H7 (cell line): ENCODE measurements around the gene GAB3. TPM values are rescaled to one million over a fixed set of nuclear protein-coding genes. Genes with fewer than 3 reads are reported as not detected.

Source experiments
- DNase-seq: peaks from one replicate; pipeline ENCODE4 v3.0.0; 2012
- H3K27me3 ChIP-seq: 2 replicates; pipeline ENCODE4 v1.6.0; 2011; ENCODE audit warnings: mild to moderate bottlenecking, low read length; ENCODE audit not compliant: control insufficient read depth, insufficient read depth
- H3K36me3 ChIP-seq: replicated peaks from 2 replicates; pipeline ENCODE4 v1.5.1; 2011; ENCODE audit warnings: low read length; ENCODE audit not compliant: control insufficient read depth, insufficient read depth
- H3K4me3 ChIP-seq: 2 replicates; pipeline ENCODE4 v1.5.1; 2011; ENCODE audit warnings: low read depth, mild to moderate bottlenecking, control low read depth, low read length, moderate library complexity; ENCODE audit not compliant: insufficient read depth
- total RNA-seq: library from RNA; depleted of rRNA; stranded (reverse); fragments of >200 nt; shearing (Covaris generic); gene quantifications from 2 replicates; pipeline ENCODE4 v1.2.3, GENCODE V29; 2014; rRNA removed

The GAB3 gene
- 0.22 and 0.45 TPM in 2 replicates for total RNA-seq

- peaks cover 25% of the 10 kb centered on the region for H3K27me3 ChIP-seq
- peak; percentile 66 for DNase-seq
- H3K4me3 ChIP-seq: peak within 1 kb of the TSS; percentile 35
- H3K36me3 ChIP-seq: no peaks in the 10 kb centered on the region
Measured at GRCh38 chrX:154750301-154751202, at the start of gene GAB3. TSS of gene GAB3 (minus strand) at chrX:154751077. CDS start at chrX:154751025, 52 bp downstream.

- no peak for DNase-seq
- Histone ChIP-seq H3K4me3 (no peak overlapping the region), H3K27me3 (peaks cover 6% of the 10 kb centered on the region; the same call in 1 of the 2 replicates), H3K36me3 (no peaks in the 10 kb centered on the region)
Measured at GRCh38 chrX:154799556-154800348, 48.9 kb upstream of the GAB3 start.

GRCh38 chrX:154797006-154797405, 46.1 kb upstream of the GAB3 start:
- Histone ChIP-seq H3K27me3 (no peaks in the 10 kb centered on the region; the same call in 1 of the 2 replicates), H3K36me3 (no peaks in the 10 kb centered on the region), H3K4me3 (no peak overlapping the region)
- no peak for DNase-seq

GRCh38 chrX:154795016-154795415, 44.1 kb upstream of the GAB3 start:
- H3K36me3 ChIP-seq: no peaks in the 10 kb centered on the region
- H3K4me3 ChIP-seq: no peak overlapping the region
- DNase-seq: no peak
- H3K27me3 ChIP-seq: no peaks in the 10 kb centered on the region

GRCh38 chrX:154793084-154793795, 42.4 kb upstream of the GAB3 start:
- Histone ChIP-seq H3K36me3 (no peaks in the 10 kb centered on the region), H3K27me3 (no peaks in the 10 kb centered on the region), H3K4me3 (no peak overlapping the region)
- DNase-seq: no peak

GRCh38 chrX:154791939-154792338, 41.1 kb upstream of the GAB3 start:
- no peak for DNase-seq
- Histone ChIP-seq H3K4me3 (no peak overlapping the region), H3K27me3 (no peaks in the 10 kb centered on the region), H3K36me3 (no peaks in the 10 kb centered on the region)

- H3K4me3 ChIP-seq: no peak overlapping the region
- no peaks in the 10 kb centered on the region for H3K36me3 ChIP-seq
- DNase-seq: no peak
- no peaks in the 10 kb centered on the region for H3K27me3 ChIP-seq
Measured at GRCh38 chrX:154791467-154791866, 40.6 kb upstream of the GAB3 start.

- H3K27me3 ChIP-seq: no peaks in the 10 kb centered on the region
- H3K4me3 ChIP-seq: no peak overlapping the region
- no peak for DNase-seq
Measured at GRCh38 chrX:154785716-154786115, 34.8 kb upstream of the GAB3 start.

GRCh38 chrX:154784149-154784995, 33.5 kb upstream of the GAB3 start:
- no peak for DNase-seq
- H3K27me3 ChIP-seq: no peaks in the 10 kb centered on the region
- no peaks in the 10 kb centered on the region; the same call in 1 of the 2 replicates for H3K36me3 ChIP-seq
- H3K4me3 ChIP-seq: no peak overlapping the region

More at GRCh38 chrX:154785716-154786115, 34.8 kb upstream of the GAB3 start:
- H3K36me3 ChIP-seq: no peaks in the 10 kb centered on the region; the same call in 1 of the 2 replicates

- Histone ChIP-seq H3K4me3 (no peak overlapping the region), H3K36me3 (peaks cover 11% of the 10 kb centered on the region), H3K27me3 (no peaks in the 10 kb centered on the region)
- DNase-seq: no peak
Measured at GRCh38 chrX:154780968-154781367, 30.1 kb upstream of the GAB3 start.

GRCh38 chrX:154779261-154779660, 28.4 kb upstream of the GAB3 start:
- DNase-seq: no peak

GRCh38 chrX:154776753-154777152, 25.9 kb upstream of the GAB3 start:
- no peaks in the 10 kb centered on the region for H3K27me3 ChIP-seq
- H3K4me3 ChIP-seq: no peak overlapping the region
- no peak for DNase-seq
- peaks cover 30% of the 10 kb centered on the region for H3K36me3 ChIP-seq

More at GRCh38 chrX:154779261-154779660, 28.4 kb upstream of the GAB3 start:
- Histone ChIP-seq H3K4me3 (no peak overlapping the region), H3K27me3 (no peaks in the 10 kb centered on the region), H3K36me3 (peaks cover 25% of the 10 kb centered on the region)

- Histone ChIP-seq H3K4me3 (no peak overlapping the region), H3K27me3 (no peaks in the 10 kb centered on the region), H3K36me3 (peaks cover 32% of the 10 kb centered on the region)
- DNase-seq: no peak
Measured at GRCh38 chrX:154775419-154776349, 24.8 kb upstream of the GAB3 start.
